MV-4-11 (cell line): Measurements from ENCODE around the gene ICE2.
"Not testable (repeated sequence)": the region's sequence is repeated elsewhere in the genome, so short reads cannot be mapped to it uniquely, and the experiment has no call there.

Experiments
- DNase-seq: peaks from one replicate; lab custom pipeline; 2025; lab: John Stamatoyannopoulos, UW

Gene ICE2

DNA sequence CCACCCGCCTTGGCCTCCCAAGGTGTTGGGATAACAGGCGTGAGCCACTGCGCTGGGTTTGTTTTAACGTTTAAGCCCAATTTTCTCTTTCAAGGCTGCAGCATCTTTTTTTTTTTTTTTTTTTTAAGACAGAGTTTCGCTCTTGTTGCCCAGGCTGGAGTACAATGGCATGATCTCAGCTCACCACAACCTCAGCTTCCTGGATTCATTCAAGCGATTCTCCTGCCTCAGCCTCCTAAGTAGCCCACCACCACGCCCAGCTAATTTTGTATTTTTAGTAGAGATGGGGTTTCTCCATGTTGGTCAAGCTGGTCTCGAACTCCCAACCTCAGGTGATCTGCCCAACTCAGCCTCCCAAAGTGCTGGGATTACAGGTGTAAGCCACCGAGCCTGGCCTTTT, 68.6 kb downstream of the ICE2 start:
- peak; percentile 38 for DNase-seq

DNA sequence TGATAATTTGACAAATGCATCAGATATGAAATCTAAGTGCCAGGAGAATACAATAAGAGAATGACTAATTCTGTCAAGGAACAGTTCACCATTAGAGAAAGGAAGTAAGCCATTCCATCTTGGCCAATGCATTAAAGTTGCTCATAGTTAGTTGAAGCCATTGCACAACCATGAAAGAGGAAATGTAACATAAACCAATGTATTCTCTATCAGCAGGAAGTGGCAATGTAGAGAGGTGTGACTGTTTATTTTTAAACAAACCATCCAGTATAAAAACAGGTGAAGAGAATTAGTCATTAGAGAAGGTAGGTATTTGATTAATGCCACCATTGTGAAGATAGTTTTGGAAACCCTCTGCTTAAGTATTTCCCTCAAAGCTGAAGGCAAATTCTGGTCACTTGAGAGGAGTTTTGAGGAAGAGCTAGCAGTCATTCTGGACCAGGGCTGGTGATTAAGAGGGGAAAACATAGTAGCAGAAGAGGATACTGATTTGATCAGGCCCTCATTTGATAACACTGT, 70.4 kb downstream of the ICE2 start:
- peak; percentile 95 for DNase-seq

DNA sequence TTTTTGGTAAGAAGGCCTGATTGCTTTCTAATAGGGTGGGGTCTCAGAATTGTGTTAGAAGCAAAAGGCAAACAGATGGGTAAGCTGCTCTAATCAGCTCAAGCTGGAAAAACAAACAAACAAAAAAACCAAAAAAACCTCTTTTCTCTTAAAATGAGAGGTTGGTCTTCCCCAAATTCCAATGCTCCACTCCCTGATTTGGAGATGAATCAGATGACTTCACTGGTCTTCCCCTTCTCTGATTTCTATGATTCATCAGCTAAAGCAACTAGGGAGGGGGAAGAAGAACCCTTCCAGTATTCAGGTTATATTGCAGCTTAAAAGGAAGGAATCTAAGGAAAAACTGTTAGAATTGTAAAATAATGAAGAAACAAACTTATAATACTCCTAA, 71.5 kb downstream of the ICE2 start:
- no peak for DNase-seq

DNA sequence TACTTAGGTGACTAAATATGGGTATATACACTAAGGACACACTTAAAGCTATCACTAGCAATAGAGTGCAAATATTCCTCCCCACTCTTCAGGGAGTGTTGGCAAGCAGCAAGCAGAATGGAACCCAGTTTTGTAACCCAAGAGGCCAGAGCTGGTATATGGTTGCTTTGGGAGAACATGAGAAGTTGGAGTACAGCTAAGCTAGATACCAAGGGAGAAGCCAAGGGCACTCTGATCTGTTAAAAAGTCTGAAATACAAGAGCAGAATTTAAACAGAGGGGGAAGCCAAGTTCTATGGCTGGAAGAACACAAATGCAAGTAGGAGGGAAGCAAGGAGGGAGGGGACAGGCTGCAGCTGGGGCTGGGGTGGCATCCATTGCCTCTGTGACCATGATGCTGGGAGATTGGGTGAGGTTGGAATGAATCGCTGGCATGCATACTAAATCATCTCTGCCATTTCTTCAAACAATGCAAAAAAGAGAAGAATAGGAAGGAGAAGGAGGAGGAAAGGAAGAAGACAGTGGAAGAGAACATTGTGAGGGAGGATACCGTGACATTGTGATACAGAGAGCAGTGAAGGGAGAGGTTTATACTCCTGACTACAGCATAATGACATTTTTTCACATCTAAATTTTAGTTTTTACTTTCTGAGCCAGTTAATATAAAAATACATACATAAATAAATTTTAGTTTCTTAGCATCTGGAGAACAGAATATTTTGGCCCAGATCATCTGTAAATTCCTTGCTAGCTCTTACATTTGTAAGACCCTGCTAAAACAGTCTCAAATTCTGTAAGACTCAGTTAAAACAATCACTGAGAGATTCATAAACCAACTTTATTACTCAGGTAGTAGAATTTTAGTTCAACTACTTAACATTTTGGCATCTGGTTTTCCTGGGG, 72.2 kb downstream of the ICE2 start:
- DNase-seq = no peak

DNA sequence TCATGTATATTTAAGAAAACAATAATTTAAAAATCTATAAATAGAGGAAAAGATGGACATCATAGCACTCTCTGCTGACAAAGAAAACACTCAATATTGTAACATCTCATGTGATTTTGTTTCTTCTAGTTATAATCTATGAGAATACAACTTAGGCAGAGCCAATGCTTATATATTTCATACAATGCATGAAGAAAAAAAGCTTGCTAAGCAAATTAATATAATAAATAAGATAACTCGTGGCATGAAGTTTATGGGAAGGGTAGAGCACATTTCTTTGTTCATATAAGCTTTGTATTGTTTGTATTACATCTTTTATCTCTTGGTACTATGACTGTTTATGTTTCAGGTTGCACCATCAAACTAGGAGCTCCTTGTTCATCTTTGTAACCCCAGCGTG, 73.5 kb downstream of the ICE2 start:
- DNase-seq = no peak

DNA sequence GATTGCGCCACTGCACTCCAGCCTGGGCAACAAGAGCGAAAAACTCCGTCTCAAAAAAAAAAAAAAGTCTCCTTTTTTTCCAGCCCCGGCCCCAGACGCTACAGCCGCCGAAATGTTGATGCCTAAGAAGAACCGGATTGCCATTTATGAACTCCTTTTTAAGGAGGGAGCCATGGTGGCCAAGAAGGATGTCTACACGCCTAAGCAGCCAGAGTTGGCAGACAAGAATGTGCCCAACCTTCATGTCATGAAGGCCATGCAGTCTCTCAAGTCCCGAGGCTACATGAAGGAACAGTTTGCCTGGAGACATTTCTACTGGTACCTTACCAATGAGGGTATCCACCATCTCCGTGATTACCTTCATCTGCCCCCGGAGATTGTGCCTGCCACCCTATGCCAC, 74.6 kb downstream of the ICE2 start:
- DNase-seq = not testable (repeated sequence)

DNA sequence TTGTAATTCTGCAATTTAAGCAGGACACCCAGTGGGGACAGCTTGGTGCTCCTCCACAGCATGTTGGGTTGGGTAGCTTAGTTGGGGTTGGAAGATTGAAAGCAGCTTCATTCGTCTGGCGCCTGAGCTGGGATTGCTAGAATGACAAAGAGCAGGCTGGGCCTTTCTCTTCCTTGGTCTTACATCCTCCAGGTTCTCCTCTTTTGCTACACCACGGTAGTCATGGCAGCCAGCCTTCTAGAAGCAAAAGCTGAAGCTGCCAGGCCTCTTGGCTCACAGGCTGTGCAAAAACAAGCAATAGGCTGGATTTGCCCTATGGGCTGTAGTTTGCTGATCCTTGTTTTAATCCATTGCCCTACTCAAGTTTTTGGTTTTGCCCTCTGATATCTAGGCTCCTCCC, 78.0 kb downstream of the ICE2 start:
- DNase-seq = peak; percentile 12

DNA sequence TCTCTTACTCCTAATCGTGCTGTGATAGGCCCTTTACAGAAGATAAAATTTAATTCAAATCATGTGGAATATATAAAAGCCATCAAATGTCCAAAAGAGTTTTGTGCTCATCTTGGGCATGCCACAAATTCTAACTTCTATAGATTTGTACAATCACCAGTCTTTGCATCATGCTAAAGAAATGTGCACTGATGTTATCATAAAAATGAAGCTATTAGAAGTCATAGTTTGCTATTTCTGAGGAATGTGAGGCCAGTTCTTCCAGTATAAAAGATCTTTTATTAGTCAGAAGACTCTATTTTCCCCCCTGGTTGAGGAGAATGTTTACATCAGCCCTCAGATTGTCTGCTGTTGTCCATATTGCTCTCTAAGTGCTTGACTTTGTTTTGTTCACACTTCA, 79.0 kb downstream of the ICE2 start:
- DNase-seq = no peak

DNA sequence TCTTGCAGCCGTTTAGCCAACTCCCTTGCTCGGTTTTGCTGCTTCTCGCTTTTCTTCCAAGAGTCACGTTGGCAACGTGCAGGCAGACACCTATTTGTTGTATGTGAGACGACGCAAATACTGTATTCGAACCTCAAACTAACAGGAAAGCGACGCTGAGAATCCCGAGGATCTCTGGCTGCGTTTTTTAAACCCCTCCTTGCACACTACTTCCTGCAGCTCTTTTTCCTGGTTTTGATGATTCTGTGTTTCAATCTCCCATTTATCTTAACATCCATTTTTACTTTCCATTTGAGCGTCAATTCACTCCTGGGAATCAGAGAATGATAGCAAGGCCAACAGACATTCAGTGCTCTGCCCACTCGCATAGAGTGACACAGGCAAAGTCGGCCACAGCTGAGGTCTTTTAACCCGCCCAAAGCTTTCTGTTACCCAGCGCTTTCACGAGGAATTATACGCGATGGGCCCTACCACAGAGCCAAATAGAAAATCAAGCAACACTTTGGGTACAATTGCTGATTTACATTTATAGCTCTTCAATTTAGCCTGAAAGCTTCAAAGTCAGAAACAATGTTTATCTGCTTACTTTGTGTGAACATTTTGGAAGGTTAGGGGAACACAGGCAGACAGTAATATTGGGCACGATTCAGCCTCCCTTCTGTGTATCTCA, 79.6 kb downstream of the ICE2 start:
- DNase-seq = no peak

DNA sequence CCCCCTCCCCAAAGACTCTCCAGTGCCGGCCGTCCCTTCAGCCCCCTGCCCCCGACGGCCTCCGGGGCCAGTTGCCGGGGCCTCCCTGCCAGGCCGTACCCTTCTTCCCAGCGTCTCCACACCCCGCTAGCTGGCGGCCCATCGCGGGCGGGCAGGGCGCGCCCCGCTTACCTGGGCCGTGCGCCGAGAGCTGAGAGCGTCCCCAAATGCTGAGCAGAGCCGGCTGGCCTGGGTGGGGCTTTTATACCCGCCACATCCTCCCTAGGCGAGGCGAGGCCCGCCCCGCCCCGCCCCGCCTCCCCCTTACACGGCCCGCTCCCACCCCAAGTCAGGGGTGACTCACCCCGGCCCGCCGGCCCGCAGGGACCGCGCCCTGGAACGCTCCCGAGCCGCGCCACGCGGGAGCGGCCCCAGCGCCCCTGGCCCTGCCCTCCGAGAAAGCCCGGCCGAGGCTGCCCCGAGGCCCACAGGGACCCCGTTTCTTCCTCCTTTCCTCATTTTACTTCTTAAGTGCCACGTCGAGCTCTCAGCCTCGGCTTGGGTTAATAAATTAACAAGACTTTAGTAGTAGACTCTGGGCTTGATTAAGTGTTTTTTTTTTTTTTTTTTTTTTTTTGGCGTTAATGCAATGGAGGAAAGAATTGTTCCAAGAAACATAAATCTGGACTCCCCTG, 81.0 kb downstream of the ICE2 start, which contains the start of gene ANXA2:
ANXA2 (minus strand) TSS at position 215 of the 674 bp plus-strand sequence. CDS start 11,911 bp downstream, outside the sequence.
- peak; percentile 79 for DNase-seq

DNA sequence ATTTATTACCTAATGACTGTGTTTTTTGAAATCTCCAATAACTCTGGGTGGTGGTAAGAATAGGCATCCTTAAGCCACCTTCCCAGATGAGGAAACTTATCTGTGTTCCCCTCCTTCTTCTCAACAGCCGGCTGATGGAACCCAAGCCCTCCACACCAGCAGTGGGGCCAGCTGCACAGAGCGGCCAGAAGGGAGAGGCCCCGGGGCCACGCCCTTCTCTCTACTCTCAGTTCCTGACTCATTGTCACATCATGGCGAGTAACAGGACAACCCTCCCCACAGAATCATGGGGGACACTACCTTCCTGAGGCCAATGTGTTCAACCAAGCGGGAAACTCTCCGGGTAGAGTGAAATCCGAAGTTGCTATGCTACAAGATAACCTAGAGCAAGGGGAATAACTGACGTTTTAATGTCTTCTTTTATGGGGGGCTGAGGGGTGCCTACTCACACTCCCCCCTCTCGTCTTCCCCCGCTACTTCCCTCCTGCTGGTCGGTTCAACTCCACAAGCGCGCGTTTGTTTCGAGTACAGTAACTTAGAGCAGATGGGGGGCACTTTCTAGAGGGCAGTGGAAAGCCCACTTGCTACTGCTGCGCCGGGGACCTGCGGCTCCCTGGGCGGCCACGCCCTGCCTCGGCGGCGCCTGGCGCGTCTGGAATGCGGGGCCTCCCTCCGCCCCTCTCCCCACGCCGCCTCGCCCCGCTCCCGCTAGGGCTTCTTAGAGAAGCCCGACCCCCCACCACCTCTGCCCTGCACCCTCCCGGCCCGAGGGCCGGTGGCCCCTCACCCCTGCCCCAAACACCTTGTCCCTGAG, 81.8 kb downstream of the ICE2 start:
- peak; percentile 67 for DNase-seq

DNA sequence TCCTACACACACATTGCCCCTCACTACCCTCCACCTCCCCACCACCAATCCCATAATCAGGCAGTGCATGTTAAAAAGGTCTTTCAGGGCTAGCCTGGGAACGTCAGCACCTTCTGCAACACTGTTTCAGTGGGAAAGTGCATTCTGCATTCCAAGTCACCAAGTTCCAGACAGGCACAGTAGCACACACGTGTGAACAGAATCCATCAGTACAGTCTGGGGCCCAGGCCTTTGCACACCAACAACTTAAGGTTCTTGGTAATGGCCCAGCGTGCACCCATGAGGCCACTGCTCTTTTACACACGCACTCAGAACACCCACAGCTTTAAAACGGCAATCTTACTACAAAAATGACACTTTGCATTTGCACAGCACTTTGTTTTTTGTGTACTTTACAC, 82.4 kb downstream of the ICE2 start:
- no peak for DNase-seq

DNA sequence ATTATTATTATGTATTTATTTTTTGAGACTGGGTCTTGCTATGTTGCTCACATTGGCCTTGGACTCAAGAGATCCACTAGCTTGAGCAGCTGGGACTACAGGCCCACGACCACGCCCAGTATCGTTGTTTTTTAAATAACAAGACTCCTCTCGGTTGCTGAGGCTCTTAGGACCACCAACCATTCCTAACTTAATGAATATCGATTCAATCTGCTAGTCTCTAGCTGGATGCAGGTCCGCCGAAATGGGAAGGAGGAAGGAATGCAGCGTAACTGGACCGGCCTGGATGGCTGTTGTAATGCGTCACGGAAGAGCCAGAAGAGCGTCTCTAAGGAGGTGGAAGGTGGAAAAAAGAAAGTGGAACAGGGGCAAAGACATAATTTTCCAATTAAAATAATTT, 82.8 kb downstream of the ICE2 start:
- DNase-seq = no peak

DNA sequence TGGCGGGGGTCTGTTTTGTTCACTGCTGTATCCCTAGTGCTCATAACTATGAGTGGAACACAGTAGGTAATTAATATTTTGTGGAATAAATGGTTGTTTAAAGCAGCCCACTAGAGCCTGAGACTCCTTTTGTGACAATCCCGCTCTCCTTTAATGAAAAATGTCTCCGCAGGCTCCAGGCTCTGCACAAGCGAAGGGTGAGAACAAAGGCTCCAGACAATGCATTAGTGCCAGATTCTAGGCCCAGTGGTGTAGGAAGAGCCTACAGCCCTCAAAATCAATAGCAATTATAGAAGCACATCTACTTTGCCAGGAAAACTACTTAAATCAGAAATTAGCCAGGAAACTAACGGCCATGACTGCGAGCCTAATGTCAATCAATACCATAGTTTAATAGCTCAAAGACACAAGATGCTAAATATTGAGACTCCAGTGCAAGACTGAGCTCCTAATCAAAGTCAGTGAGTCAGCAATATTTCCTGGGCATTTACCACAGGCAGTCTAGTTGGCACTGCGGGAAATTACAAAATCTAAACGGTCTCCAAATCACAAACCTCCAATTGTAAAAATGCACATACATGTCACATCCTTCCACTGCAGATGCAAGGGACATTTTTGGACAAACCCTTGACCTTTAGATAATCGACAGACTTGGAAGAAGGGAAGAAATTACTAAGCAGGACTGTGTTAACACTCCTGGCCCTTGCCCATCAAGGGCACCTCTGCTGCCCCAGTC, 83.5 kb downstream of the ICE2 start:
- DNase-seq = peak; percentile 49

DNA sequence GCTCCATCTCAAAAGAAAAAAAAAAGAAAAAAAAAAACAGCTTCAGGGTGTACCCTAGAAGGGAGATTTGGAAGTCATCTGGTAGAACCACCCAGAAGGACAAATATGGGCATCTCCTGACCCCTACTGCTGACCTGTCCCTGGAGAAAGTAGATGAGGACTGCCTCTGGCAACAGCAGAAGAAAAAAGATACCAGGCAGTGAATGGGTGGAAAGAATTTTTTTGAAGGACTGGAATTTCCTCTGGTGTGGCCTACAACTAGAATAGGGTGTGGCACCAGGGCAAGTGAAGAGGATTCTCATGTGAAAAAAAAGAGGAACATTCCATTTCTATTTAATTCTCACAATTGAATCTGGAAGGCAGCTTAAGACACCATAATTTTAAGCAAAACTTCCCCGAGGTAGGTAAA, 84.2 kb downstream of the ICE2 start:
- peak; percentile 19 for DNase-seq

DNA sequence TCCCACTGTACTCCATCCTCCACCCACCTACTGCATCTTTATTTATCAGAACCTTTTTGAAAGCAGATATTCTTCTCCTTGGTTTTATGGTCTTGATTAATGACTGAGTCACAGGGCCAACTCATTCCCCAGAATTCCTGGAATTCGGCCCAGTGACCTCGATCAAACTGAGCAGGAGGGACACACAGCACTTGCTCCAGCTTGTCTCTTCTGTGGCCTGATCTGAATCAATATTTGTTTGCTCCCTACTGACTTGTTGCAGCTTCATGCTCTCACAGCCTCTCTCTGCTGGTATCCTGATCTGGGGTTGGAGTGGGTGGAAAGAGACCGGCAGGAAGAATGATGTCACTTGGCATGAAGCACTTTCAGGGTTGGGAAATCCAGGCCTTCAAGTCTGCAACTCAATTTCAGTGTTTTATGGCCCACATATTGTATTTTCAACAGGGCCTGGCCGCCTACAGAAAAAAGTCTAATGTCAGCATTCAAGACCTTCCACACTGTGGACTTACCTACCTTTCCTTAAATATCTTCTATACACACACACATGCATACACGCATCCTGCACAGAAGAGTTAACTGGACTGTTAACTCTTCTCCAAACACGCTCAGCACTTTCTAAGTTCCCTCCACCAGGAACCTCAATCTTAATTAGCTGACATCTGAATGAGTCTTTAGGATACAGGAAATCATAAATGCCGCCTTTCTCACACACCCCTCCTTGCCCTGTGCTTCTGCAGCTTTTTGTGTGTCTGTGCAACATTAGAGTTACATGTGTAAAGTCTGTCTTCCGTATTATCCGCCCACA, 85.8 kb downstream of the ICE2 start:
- peak; percentile 65 for DNase-seq

DNA sequence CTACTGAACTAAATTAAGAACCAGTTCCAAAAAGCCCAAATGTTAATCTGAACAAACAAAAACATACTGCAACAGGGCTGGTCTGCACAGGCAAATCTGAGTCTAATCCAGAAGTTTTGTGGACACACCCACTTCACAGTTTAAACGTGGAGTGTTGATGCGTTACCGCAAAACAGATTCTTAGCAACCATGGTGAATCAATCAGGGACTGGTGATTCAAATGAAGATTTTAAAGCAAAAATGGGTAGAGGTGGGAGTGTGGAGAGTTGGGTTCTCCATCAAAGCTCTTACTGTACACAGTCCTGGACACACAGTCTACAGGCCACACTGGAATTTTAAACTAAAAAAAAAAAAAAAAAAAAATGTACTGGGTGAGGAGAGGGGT, 86.3 kb downstream of the ICE2 start:
- DNase-seq = no peak

DNA sequence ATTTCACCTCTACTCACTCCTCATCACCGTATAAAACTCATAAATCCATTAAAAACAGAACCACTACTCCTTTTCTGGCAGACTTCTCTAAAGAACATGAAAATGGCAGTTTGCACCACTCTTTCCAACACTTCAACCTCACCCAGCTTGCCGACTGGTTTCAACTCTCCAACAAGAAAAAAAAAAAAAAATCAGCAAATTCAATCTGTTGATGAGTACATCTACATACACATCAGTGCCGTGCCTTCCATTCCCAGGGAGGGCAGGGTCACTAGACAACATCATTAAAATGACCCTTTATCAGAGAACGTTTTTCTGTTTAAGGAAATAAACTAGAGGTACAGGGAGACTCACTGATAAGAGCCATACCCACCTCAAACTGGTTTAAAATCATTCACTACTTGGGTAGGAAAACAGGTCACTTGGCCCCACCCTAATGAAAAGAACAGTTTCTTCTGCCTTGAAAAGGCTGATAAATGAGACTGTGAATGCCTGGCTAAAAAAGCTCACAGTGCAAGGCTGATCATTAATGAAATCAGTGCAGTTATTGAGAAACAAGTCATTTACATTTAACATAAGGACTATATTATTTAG, 87.1 kb downstream of the ICE2 start:
- peak; percentile 27 for DNase-seq

DNA sequence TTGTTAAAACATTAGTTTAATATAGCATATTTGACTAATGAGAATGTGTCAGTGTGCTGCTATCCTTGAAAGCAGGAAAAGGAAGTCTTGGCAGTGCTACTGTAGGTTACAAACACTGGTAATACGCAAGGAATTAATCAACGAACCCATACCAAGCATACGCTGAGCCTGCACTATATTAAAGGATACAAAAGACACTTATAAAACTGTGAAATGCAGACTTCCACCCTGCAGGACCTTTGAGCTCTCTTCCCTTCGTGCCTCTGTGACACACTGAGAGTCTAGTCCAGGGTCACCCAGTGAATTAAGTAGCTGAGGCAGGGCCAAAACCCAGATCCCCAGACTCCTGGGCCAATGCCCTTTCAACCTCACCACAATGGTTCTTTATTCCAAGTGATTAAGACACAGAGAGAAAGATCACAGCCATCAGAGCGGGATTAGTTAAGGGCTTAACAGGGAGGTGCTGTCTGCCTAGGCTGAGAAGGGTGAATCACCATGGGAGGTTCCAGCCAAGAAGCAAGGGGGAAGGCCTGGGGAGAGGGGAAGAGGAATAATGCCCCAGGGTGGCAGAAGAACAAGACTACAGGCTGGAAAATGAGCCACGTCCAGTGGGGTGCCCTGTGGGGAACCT, 88.0 kb downstream of the ICE2 start:
- DNase-seq = peak; percentile 91
